Transverse colon (tissue), 4 donors: ENCODE measurements around the gene NUP62. TPM values are rescaled to one million over a fixed set of nuclear protein-coding genes. Genes with fewer than 3 reads are reported as not detected.

Experiments
- DNase-seq: peaks from one replicate; pipeline ENCODE4 v3.0.0-alpha.2; 2019
- H3K27ac ChIP-seq, 4 donors: fragments of 200-600 bp; sonication (generic); 2 replicates each; pipeline ENCODE4 v1.5.1; 2016 to 2018; ENCODE audit warnings: inconsistent platforms in 4 of 4
- H3K27me3 ChIP-seq: fragments of 200-600 bp; sonication (generic); 2 replicates; pipeline ENCODE4 v1.5.1; 2017; ENCODE audit warnings: inconsistent platforms
- H3K36me3 ChIP-seq, 4 donors: fragments of 200-600 bp; sonication (generic); 2 replicates each; pipeline ENCODE4 v1.5.1; 2017 to 2019; ENCODE audit warnings: inconsistent platforms in 4 of 4
- H3K4me1 ChIP-seq, 4 donors: fragments of 200-600 bp; sonication (generic); 2 replicates each; pipeline ENCODE4 v1.5.1; 2017 to 2020; ENCODE audit warnings: inconsistent platforms in 4 of 4
- H3K4me3 ChIP-seq, 4 donors: fragments of 200-600 bp; sonication (generic); 1 replicate in 1 of 4; 2 replicates in 3 of 4; pipeline versions ENCODE4 v1.5.1 to v1.6.1; 2017 to 2019; ENCODE audit warnings: inconsistent platforms in 4 of 4
- H3K9me3 ChIP-seq, 2 donors: fragments of 200-600 bp; sonication (generic); 2 replicates each; pipeline ENCODE4 v1.5.1; 2017 to 2019; ENCODE audit warnings: inconsistent platforms in 2 of 2
- EP300 ChIP-seq: sonication (generic); formaldehyde crosslinking; IDR thresholded peaks from one replicate; pipeline ENCODE4 v1.6.1; 2017; ENCODE audit warnings: antibody characterized with exemption, low read depth
- POLR2A ChIP-seq: fragments of 450-650 bp; IDR thresholded peaks from one replicate; pipeline ENCODE4 v1.6.1; 2016; ENCODE audit warnings: antibody characterized with exemption, mild to moderate bottlenecking, moderate library complexity
- POLR2AphosphoS5 ChIP-seq, 3 donors: sonication (generic); formaldehyde crosslinking; IDR thresholded peaks; one replicate each; pipeline ENCODE4 v1.6.1; 2016; ENCODE audit warnings: antibody characterized with exemption in 3 of 3
- WGBS, 2 donors: methylation state at CpG; one replicate each; pipeline ENCODE4 v1.1.5; 2018; ENCODE audit warnings: low coverage in 1 of 2; 5-methylcytosine and 5-hydroxymethylcytosine counted together
- in situ Hi-C, 4 donors: fragments of 200-750 bp; cut with MboI; loops; one replicate each; pipeline versions ENCODE4 v1.15.0 to v1.15.1; 2017; ENCODE audit warnings: low sequenced_read_pairs in 3 of 4, low pct_ligation_motif_present in 1 of 4, low pct_unique_long_range_greater_than_20kb in 1 of 4
- intact Hi-C: fragments of 100-400 bp; cut with DNase I; formaldehyde crosslinking; loops from one replicate; pipeline ENCODE4 v1.15.1; 2023; ENCODE audit warnings: low total_unique reads
- total RNA-seq, 4 donors: library from RNA; depleted of rRNA; stranded (reverse); fragments of >200 nt; gene quantifications; one replicate each; pipeline ENCODE4 v1.1.0, GENCODE V29; 2016
- TF ChIP-seq, protein P1 (sequence below), 5 experiments: fragments of 200-600 bp in 3 of 5; fragments of 450-650 bp in 2 of 5; sonication (generic) in 3 of 5; IDR thresholded peaks; 1 replicate in 2 of 5; 2 replicates in 3 of 5; pipeline ENCODE4 v1.5.1; 2016 to 2017; ENCODE audit warnings: antibody characterized with exemption in 5 of 5, inconsistent platforms in 3 of 5, mild to moderate bottlenecking in 2 of 5, moderate library complexity in 1 of 5

The NUP62 gene
- total RNA-seq, 4 donors from 2014 or later = 30.3 to 136 (median 32.6) TPM

DNA sequence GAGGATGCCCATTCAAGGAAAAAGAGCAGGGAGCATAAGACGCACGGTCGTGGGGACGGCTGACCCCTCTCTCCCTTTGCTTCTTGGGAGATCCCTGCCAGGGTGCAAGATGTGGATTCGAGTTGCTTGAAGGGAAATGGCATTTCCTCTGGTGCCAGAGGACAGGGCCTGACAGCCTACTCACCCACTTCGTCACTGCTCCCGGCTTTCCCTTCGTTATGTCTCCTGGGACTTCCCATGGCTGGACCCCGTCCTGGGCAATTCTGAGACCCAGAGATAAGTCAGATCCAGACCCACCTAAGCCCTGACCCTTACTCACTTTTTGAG lies 50.6 kb downstream of the NUP62 start:
- Histone ChIP-seq H3K9me3 (no peaks in the 10 kb centered on the region), H3K4me3 (peak overlapping the region in 1 of 4 donors; percentile 98), H3K4me1 (peaks cover 11 to 24% (median 17%) of the 10 kb centered on the region in 4 donors), H3K36me3 (peaks cover 0 to 37% (median 20%) of the 10 kb centered on the region in 4 donors), H3K27me3 (no peaks in the 10 kb centered on the region), H3K27ac (peak overlapping the region; percentile 96 to 99 (median 98))
- in situ Hi-C loops = no loop called here
- TF ChIP-seq POLR2AphosphoS5 (IDR thresholded peaks at IDR 0.05) (no peak), POLR2A (no peak), EP300 (no peak)
- TF ChIP-seq, protein P1, sequence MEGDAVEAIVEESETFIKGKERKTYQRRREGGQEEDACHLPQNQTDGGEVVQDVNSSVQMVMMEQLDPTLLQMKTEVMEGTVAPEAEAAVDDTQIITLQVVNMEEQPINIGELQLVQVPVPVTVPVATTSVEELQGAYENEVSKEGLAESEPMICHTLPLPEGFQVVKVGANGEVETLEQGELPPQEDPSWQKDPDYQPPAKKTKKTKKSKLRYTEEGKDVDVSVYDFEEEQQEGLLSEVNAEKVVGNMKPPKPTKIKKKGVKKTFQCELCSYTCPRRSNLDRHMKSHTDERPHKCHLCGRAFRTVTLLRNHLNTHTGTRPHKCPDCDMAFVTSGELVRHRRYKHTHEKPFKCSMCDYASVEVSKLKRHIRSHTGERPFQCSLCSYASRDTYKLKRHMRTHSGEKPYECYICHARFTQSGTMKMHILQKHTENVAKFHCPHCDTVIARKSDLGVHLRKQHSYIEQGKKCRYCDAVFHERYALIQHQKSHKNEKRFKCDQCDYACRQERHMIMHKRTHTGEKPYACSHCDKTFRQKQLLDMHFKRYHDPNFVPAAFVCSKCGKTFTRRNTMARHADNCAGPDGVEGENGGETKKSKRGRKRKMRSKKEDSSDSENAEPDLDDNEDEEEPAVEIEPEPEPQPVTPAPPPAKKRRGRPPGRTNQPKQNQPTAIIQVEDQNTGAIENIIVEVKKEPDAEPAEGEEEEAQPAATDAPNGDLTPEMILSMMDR (IDR thresholded peaks at IDR 0.05) = no peak
- DNase-seq = no peak
- 86% methylated on average over 9 of the region's 9 CpGs; no CpG with 5 or more reads in 1 of the 2 donors for WGBS, 2 donors
- intact Hi-C loops = loop anchor here (1.0 kb wide), 1 partner anchor 48 kb away; no protein-coding TSS in a partner anchor

DNA sequence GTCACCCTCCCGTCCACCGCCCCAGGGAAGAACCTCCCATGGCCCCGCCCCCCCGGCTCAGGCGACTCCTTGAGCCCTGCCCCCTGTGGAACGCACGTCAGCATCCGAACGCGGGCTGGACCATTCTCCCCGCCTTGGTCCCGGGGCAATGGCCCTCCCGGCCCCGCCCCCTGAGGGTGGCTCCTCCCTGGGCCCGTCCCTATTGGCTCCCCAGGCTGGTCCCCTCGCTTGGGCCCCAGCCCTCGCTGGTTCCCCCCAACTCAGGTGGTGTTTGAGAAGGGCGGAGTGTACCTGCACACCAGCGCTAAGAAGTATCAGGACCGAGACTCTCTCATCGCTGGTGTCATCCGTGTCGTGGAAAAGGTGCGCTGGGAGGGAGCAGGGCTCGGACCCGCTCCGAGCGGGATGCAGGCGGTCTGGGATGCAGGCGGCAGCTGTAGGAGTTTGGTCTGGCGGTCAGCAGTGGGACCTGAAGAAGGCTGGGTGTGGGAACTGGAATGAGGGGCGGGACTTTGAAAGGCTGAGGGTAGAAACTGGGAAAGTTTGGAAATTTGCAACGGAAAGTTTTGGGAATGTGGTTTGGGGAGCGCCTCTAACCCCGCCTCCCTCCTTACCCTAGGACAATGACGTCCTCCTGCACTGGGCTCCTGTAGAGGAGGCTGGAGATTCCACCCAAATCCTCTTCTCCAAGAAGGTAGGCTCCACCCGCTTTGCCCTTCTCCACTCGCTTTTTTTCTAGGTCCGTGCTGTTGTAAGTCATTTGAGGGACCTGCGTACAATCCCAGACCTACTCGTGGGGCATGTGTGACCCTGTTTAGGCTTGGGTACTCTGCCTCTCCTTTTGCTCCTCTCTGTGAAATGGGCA lies 51.2 kb downstream of the NUP62 start:
- Histone ChIP-seq H3K9me3 (no peaks in the 10 kb centered on the region), H3K36me3 (peaks cover 0 to 31% (median 17%) of the 10 kb centered on the region in 4 donors), H3K27ac (peak overlapping the region; percentile 96 to 99 (median 98)), H3K27me3 (no peaks in the 10 kb centered on the region), H3K4me3 (peak overlapping the region; percentile 50 to 98 (median 78)), H3K4me1 (peaks cover 11 to 24% (median 17%) of the 10 kb centered on the region in 4 donors)
- in situ Hi-C loops (no loop called here), intact Hi-C loops (loop anchor here (1.0 kb wide), 1 partner anchor 48 kb away; no protein-coding TSS in a partner anchor)
- 15 to 55% methylated on average over 5 to 24 of the region's 41 CpGs for WGBS, 2 donors
- peak; percentile 5 for TF ChIP-seq POLR2A
- TF ChIP-seq, protein P1 (IDR thresholded peaks at IDR 0.05) = no peak
- TF ChIP-seq EP300 = no peak
- TF ChIP-seq POLR2AphosphoS5 (IDR thresholded peaks at IDR 0.05) = no peak
- DNase-seq = peak; percentile 99

DNA sequence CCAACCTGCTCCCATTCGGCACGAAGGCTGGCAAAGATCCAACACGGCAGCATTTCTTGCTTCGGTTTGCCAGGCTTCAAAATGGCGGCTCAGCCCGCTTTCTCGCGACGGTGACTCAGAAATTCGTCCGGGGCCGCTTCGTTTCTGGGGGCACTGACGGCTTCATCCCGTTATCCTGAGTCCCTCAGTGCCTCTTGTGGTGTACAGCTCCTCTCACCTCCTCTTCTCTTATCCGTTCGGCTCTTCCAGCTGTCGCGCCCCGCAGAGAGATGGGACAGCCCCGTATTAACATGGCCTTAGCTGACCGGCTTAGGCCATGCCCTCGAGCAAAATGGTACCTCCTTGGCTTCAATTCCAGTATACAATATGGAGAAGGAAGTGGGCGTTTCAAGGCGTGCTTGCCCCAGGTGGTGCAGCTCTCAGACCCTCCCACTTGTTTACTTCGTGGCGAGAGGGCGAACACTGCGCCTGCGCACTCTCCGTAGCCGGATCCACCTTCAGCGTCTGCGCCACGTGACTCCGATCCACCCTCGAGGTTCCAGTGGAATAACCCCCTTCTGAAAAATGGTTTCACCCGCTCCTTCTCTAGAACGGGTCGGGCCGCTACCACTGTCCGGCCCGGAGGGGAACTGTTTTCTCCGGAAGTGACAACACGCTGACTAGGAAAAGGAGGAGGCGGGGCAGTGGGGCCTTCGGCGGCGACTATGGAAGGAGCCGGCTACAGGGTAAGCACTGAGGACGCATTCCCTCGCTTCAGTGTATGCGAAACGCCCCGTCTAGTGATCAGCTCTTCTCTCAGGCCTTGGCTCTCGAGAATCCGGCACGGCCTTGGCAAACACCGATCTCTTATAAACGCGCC lies 52.1 kb downstream of the NUP62 start, which contains the start of the genes AKT1S1 and TBC1D17:
AKT1S1 (minus strand) TSS at position 336 of the 859 bp plus-strand sequence. CDS start 4,060 bp downstream, outside the sequence.
TBC1D17 (plus strand) TSS at position 683 of the 859 bp plus-strand sequence; CDS start at position 705, 22 bp downstream.
- in situ Hi-C loops (no loop called here), intact Hi-C loops (no loop called here)
- 0% methylated on average over 61 of the region's 61 CpGs; no CpG with 5 or more reads in 1 of the 2 donors for WGBS, 2 donors
- Histone ChIP-seq H3K27me3 (no peaks in the 10 kb centered on the region), H3K4me3 (peak within 1 kb of the TSS; percentile 91 to 98 (median 93)), H3K9me3 (no peaks in the 10 kb centered on the region), H3K27ac (peak within 1 kb of the TSS; percentile 96 to 99 (median 98)), H3K36me3 (peaks cover 0 to 22% (median 11%) of the 10 kb centered on the region in 4 donors), H3K4me1 (peaks cover 11 to 24% (median 17%) of the 10 kb centered on the region in 4 donors)
- TF ChIP-seq POLR2A (peak; percentile 91), POLR2AphosphoS5 (IDR thresholded peaks at IDR 0.05) (peak in 2 of 3 donors; percentile 84 to 90)
- TF ChIP-seq, protein P1 (IDR thresholded peaks at IDR 0.05) = no peak
- DNase-seq = peak; percentile 99
